GM18858 (cell line): ENCODE results near the gene ST3GAL4.
"Not testable (repeated sequence)": the region's sequence is repeated elsewhere in the genome, so short reads cannot be mapped to it uniquely, and the experiment has no call there.

Source experiments
- ATAC-seq: cut with Tn5 transposase; IDR thresholded peaks from one replicate; pipeline ENCODE4 v1.9.1; 2021; ENCODE audit not compliant: unreplicated experiment

The ST3GAL4 gene

DNA sequence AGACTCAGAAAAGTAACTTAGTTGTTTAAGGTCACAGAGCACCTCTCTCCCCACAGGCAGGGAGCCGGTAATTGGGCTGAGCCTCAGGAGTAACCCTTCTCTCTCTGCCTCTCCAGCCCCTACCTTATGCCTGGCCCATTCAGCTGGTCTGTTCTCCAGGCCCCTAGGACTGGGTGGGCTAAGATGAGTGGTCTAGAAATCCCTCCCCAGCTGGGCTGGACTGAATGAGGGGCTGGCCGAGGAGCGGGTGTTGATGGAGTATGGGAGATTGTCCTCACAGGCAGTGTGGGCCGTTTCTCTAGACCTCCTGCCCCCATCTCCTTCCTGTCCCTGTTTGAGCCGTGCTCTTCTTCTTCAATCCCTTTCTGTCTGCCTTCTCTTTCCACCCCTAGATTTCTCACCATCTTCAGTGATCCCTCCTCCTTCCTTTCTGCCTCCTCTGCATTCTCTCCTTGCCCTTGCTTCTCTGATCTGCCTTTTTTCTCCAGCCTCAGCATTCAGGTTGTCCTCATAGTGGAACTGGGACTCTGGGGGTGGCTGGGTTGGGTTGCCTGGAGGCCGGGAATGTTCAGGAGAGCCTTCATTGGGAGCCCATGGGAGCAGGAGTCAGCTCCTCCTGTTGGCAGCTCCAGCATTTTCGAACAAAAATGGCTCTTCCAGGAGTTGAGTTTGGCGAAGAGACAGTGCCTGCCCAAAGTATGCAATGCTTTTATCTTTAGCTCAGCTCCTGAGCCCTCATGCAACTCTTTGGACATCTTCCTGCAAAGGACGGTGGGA, 7.6 kb downstream of the ST3GAL4 start:
- ATAC-seq = no peak

DNA sequence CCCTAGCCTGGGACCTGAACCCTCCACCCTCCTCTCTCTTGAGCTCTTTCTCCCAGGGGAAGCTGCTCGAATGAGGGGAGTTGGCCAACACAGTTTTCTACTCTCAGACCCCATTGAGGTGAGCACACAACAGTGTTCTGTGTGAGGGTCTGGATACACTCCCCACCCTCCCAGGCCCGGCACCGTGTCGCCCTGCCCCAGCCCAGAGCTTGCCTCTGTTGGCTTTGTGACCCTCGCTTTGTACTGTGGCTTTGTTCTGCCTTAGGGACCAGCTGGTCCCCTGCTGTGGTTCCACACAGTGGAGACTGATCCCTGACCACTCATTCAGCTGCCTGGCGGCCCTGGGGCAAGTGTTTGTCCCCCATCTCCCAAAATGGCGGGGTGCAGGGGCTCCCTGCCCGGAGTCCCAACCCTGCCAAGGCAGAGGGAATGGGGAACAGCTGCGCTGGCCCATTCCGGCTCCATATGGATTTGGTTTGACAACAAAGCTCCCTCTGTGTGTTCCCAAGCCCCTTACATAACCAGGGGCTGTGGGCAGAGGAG, 8.3 kb downstream of the ST3GAL4 start:
- ATAC-seq = no peak

DNA sequence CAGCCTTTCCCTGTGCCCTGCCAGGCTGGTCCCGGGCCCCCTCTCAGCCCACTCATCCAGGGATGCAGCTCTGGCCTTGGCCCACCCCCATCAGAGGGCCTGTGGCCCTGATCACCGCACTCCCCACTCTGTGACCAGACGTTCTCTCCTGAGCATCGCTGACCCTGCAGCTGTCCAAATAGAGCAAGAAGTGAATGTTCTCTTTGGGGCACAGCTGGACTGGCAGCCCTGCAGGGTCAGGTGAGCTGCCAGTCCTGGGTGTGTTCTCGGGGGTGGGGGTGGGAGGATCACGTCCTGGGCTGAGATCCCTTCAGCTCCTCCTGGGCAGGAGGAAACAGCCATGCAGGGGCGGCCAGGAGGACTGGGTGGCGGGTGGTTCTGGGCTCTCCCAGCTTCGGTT, 9.2 kb downstream of the ST3GAL4 start:
- ATAC-seq = not testable (repeated sequence)

DNA sequence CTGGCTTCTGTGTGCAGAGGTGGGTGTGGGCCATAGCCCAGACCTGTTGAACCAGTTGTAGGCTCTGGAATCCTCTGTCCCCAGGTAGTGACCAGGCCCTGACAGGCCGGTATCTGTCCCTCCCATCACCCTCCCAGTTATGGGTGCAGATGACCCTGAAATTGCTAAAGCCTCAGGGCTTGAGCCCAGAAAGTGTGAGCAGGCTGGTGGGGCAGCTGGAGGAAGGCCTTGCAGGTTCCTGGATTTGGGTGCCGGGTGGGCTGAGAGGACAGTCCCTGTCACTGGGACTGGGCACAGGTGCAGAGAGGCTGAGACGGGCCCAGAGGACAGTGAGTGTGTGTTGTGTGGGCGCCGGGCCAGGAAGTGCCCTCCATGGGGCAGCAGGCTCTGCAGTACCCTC, 10.0 kb downstream of the ST3GAL4 start:
- not testable (repeated sequence) for ATAC-seq

DNA sequence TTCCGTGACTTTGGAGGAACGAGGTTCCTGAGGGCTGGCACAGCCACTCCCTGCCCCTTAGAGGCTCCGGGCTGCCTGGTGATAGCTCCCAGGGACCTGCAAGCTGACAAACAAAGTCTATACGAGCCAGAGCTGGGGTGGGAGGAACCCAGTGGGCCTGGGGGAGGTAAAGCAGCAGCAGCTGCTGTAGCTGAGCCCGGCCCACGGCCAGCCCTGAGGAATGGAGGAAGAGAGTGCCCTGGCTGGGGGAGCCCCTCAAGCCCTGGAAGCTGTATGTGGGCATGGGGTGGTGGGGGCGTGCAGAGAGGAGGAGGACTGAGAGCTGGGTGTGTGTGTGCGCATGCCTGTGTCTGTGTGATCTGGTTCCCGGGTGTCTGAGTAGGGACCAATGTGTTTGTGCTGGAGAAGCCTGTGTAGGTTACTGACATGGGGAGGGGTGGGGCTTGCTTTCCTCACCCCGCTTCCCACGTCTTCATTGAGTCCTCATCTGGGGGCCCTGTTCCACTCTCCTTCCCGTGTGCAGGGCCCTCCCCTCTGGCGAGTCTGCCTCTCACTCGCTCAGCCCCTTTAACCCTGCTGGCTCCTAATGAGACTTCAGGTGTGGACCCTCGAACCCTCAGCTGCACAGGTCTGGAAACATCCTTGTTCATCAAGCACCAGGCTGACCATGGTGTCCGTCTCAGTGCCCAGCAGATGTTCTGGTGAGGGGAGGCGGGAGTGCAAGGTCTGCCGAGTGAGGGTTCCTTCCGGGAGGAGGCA, 10.8 kb downstream of the ST3GAL4 start:
- no peak for ATAC-seq

DNA sequence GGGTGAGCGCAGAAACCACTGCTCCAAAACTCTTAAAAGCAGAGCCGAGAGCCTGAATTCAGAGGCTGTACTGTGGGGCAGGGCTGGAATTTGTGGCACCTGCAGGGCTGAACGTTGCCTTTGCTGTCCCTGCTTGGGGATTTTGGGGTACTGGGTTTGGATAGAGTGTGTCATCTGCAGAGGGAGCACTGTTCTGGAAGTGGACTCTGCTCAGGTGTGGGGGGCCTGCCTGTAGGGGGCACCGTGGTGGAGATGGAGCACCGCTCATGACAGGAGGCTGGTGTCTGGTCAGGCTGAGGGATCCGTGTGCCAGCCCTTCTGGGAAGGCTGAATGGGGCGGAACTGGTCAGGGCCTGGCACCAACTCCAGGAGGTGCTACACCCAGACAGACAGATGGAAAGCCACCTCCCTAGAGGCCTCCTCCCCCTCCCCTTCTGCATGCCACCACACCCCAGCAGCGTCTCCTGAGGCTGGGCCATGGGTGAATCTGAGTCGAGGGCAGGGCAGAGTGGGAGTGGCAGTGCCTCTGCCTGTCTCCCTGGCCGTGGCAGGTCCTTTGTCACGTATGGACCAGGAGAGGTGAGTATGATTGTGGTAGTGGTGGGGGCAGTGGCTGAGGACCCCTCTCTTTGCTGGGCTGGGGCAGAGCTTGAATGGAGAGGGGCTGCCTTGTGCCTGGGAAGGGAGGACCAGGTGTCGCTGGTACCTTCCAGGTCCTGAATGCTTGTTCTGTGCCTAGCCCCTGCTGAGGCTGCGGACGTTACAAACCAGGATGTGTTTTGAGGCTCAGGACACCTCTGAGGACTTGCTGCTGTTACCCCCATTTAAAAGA, 11.6 kb downstream of the ST3GAL4 start:
- ATAC-seq = not testable (repeated sequence)

DNA sequence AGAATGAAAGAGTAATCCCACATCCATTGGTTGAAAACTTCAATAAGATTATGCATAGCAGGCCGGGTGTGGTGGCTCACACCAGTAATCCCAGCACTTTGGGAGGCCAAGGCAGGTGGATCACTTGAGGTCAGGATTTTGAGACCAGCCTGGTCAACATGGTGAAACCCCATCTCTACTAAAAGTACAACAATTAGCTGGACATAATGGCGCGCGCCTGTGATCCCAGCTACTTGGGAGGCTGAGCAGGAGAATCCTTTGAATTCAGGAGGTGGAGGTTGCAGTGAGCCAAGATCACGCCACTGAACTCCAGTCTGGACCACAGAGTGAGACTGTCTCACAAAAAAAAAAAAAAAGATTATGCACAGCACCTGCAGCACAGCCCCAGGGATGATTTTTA, 12.3 kb downstream of the ST3GAL4 start:
- ATAC-seq = not testable (repeated sequence)

DNA sequence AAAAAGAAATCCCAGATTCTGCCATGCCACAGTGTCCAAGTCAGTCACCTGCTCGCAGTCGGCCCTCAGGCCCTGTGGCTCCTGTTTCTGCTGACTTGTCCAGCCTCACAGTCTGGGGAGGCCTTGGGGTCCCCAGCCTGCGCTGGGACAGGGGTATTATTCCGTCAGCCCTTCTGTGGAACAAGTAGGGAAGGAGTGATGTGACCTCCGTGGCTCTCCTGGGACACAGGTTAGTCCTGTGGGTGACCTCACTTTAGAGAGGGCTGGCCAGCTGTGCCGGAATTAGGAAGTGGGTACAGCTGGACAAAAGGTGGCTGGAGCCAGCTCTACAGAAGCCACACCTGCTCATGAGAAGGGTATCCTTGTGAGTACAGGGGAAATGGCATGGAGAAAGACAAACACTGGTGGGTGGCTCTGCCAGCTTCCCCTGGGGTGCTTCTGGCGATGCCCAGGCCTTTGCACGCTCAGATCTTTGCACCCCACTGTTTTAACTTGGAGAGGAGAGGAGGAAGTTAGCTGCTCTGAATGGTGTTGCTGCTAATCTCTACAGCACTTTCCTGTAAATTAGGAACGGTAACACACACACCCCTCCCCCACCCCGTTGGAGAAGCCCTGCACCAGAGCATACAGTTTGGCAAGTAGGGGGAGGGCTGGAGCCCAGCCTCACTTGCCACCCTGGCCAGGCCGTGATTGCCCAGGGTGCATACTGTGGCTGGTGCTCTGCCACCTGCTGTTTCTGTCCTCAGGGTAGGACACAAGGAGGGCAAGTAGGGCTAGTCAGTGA, 13.0 kb downstream of the ST3GAL4 start:
- ATAC-seq = not testable (repeated sequence)

DNA sequence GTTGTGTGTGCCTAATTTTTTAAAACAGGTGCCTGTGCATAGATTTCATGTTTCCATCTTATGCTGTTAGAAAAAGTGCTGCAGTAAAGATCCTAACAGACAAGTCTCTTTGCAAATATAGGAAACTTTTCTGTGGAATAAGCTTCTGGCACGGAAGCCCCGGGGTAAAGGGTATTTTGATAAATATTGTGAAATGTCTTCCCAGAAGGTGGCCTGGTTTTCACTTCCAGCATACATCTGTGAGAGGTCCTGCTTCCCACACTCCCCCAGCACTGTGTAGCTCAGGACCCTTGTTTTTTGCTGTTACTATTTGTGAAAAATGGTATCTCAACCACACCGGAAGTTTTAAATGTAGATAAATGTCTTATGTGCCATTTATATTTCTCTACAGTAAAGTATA, 14.5 kb downstream of the ST3GAL4 start:
- no peak for ATAC-seq

DNA sequence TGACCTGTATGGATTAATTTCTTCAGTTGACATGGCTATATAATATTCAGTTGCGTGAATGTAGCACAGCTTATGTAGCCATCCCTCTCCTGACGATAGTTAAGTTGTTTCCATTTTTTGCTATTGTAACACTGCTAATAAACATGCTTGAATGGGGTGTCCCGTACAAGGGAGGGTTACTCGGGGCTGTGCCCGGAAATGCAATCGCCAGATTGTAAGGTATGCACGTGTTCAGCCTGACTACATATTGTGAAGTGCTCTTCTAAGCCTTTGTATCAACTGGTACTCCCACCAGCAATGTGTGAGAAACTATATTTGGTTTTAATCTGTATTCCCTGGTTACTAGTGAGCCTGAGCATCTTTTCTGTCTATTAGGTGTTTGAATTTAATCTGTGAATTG, 16.1 kb downstream of the ST3GAL4 start:
- no peak for ATAC-seq

DNA sequence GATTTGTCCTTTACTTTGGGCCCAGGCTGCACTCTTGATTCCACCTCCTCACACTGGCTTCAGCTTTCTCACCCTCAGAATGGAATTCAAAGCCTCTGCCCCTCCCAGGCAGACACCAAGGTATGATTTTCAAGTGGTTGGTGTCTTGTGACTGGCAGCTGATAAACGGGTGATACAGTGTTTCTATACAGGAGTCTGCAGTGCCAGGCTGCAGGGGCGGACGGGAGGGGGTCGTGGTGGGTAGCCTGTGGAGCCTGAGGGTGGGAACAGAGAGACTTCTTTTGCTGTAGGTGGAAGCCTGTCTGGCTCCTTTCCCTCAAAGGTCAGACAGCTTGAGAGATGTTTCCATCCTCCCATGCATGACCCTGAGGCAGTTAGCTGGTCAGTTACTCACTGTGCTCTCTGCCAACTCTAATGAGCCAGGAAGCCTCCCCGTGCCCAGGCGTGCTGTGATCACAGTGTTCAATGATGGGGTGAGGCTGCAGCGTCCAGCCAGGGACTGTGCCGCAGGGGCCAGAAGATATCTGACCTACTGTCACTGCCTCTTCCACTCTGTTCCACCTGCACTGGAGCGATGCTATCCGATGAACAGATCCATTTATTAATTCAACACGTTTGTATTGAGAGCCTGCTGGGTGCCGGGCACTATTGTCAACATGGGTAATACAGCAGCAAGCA, 18.0 kb downstream of the ST3GAL4 start:
- ATAC-seq = not testable (repeated sequence)

DNA sequence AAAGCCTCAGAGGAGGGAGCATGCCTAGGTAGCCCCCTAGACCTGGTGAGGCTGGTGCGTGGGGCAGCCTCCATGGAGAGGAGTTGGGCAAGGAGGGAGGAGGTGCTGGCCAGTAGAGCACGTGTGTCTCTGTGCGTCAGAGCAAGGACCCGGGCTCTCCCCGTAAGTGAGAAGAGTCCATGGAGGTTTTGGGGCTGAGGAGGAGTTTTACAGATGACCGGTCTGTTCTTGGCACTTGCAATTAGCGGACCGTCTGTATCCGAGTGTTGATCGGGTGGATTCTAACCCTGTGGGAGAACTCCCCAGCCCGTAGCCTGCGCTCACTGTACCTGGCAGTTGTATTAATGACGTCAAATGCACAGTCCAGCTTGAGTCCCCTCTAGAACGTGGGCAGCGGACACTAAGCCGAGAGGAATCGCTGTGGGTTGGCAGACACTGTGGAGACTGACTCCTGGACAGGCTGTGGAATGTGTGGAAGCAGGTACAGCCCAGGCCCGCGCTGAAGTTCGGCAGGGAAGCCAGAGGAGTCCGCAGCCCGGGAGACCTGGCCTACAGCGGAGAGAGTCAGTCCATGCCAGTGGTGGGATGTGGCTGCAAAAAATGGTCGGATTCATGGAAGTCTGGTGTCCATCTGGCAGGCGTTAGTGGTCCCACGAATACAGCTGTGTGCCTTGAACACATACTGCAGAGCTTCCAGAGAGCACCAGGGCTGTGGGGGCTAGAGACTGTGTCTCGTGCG, 19.2 kb downstream of the ST3GAL4 start:
- ATAC-seq = not testable (repeated sequence)

DNA sequence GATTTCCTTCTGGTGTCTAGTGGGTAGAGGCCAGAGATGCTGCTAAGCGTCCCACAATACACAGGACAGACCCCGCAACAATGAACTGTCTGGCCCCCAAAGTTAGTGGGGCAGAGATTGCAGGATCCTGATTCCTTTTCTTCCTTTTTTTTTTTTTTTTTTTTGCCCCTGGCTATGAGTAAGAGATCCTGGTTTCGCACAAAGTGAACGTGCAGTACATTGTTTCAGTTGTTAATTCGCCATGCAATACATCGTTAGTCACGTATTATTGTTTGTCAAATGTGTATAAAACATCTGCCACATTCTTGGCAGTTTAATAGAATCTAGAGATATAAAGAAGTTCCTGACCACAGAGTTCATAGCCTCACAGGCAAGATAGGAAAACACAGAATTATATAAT, 20.2 kb downstream of the ST3GAL4 start:
- no peak for ATAC-seq

DNA sequence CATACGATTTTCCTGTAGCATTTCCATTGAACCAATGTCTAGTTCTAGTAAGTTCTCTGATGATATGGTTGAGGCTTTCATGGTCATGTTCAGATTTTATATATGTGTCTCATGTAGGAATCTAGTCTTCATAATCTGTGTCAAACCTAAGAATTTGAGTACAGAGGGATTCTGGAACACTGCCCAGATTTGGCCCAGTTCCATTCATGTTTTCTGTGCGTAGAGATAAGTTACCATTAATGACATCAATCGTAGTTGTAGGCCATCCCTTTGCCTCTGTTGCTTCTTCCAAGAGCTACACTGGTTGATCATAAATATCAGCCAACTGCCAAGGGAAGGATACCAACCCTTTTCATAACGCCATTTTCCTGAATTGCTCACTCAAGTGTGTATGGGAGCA, 23.3 kb downstream of the ST3GAL4 start:
- ATAC-seq = no peak

DNA sequence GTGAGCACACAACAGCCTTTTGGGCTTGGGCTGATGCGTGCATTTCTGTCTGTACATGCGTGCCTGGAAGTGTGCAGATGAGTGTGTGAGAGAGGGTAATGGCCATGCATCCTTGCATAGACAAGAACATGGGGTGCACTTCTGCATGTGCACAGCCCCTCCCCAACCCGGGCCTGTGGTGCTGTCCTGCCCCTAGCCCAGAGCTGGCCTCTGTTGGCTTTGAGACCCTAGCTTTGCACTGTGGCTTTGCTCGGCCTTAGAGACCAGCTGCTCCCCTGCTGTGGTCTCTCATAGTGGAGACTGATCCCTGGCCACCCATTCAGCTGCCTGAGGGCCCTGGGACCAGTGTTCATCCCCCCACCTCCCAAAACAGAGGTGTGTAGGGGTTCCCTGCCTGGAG, 25.4 kb downstream of the ST3GAL4 start:
- no peak for ATAC-seq

DNA sequence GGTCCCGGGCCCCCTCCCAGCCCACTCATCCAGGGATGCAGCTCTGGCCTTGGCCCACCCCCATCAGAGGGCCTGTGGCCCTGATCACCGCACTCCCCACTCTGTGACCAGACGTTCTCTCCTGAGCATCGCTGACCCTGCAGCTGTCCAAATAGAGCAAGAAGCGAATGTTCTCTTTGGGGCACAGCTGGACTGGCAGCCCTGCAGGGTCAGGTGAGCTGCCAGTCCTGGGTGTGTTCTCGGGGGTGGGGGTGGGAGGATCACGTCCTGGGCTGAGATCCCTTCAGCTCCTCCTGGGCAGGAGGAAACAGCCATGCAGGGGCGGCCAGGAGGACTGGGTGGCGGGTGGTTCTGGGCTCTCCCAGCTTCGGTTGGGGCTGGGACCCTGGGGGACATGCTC, 26.5 kb downstream of the ST3GAL4 start:
- not testable (repeated sequence) for ATAC-seq

DNA sequence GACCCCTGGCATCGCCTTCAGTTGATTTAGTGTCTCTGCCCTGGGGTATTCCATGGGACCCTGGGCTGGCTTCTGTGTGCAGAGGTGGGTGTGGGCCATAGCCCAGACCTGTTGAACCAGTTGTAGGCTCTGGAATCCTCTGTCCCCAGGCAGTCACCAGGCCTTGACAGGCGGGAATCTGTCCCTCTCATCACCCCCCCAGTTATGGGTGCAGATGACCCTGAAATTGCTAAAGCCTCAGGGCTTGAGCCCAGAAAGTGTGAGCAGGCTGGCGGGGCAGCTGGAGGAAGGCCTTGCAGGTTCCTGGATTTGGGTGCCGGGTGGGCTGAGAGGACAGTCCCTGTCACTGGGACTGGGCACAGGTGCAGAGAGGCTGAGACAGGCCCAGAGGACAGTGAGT, 27.2 kb downstream of the ST3GAL4 start:
- not testable (repeated sequence) for ATAC-seq

DNA sequence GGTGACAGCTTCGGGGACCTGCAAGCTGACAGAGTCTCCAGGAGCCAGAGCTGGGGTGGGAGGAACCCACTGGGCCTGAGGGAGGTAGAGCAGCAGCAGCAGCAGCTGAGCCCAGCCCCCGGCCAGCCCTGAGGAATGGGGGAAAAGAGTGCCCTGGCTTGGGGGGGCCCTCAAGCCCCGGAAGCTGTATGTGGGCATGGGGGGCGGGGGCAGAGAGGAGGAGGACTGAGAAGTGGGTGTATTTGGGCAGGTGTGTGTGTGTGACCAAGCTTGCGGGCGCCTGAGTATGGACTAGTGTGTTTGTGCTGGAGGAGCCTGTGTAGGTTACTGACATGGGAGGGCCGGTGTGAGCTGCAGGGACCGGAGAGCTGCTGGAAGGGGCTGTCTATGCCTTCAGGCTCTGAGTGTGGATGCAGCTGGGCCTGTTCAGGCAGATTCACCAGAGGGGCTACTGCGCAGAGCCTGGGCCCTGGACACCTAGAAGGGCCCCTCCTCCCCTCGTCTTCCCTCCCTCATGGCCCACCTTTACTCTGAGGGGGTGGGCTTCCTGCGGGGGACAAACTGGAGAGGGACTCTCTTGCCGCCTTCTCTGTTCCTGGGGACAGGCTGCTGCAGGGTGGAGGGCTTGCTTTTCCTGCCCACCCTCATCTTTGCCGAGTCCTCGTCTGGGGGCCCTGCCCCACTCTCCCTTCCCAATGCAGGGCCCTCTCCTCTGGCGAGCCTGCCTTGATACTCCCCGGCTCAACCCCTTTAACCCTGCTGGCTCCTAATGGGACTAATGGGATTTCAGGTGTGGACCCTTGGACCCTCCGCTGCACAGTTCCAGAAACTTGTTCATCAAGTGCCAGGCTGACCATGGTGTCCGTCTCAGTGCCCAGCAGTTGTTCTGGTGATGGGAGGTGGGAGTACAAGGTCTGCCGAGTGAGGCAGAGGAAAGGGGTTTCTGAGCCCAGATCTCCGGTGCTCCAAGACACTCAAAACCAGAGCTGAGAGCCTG, 28.2 kb downstream of the ST3GAL4 start:
- ATAC-seq = no peak
